SK-N-MC (cell line): ENCODE data around the gene CTRB2.
"Not testable (repeated sequence)": the region's sequence is repeated elsewhere in the genome, so short reads cannot be mapped to it uniquely, and the experiment has no call there.

Source experiments
- EZH2 ChIP-seq: fragments of 200-600 bp; sonication (generic); IDR thresholded peaks from one replicate; pipeline ENCODE4 v1.6.1; 2017; ENCODE audit warnings: antibody characterized with exemption
- FOXP2 ChIP-seq: optimal IDR thresholded peaks from 2 replicates; pipeline ENCODE3; 2011; ENCODE audit warnings: mild to moderate bottlenecking, moderate library complexity; ENCODE audit not compliant: insufficient read depth; ENCODE audit errors: extremely low read length, control extremely low read depth
- POLR2AphosphoS5 ChIP-seq: IDR thresholded peaks from 2 replicates; pipeline ENCODE4 v1.6.1; 2012; ENCODE audit warnings: mild to moderate bottlenecking, low read depth, low read length, borderline replicate concordance

DNA sequence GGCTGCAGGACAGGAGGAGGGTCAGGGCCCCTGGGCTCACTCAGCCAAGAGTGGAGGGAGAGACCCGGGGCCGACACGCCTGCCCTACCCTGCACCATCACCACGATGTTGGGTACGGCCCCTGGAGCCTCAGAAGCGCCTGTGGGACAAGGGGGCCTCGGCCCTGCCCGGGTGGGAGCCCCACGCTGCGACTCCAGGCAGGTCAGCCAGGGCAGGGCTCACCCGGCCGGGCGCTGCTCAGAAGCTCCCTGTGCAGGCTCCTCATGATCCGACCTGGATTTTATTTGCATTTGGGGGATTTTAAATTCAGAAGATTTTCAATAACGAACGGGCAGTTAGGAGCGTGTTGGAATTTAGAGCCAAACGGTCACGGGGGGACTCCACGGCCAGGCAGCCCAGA lies 2.1 kb downstream of the CTRB2 start:
- not testable (repeated sequence) for TF ChIP-seq EZH2, POLR2AphosphoS5, FOXP2
